Colonic mucosa (tissue), 4 donors: ENCODE measurements around the gene CCDC174. TPM values are rescaled to one million over a fixed set of nuclear protein-coding genes. Genes with fewer than 3 reads are reported as not detected.
"Not testable (repeated sequence)": the region's sequence is repeated elsewhere in the genome, so short reads cannot be mapped to it uniquely, and the experiment has no call there.

Source experiments
- DNase-seq: peaks from one replicate; pipeline ENCODE4 v3.0.0-alpha.2; 2020
- H3K27ac ChIP-seq: fragments of 200-600 bp; one replicate; pipeline ENCODE4 v1.8.0; 2021
- H3K27me3 ChIP-seq: fragments of 200-600 bp; one replicate; pipeline ENCODE4 v1.8.0; 2021
- H3K36me3 ChIP-seq: fragments of 200-600 bp; one replicate; pipeline ENCODE4 v1.8.0; 2021
- H3K4me1 ChIP-seq: fragments of 200-600 bp; one replicate; pipeline ENCODE4 v1.8.0; 2021; ENCODE audit warnings: mild to moderate bottlenecking
- H3K4me3 ChIP-seq: fragments of 200-600 bp; one replicate; pipeline ENCODE4 v1.8.0; 2021
- H3K9ac ChIP-seq, 2 donors: one replicate each; pipeline ENCODE4 v1.7.0; 2013; ENCODE audit warnings: control low read depth in 2 of 2, low read depth in 2 of 2, low read length in 2 of 2
- H3K9me3 ChIP-seq: fragments of 200-600 bp; one replicate; pipeline ENCODE4 v1.8.0; 2021
- intact Hi-C: fragments of 100-400 bp; cut with DNase I; formaldehyde crosslinking; loops from one replicate; pipeline ENCODE4 v1.14.1; 2022
- total RNA-seq, 2 donors: library from RNA; stranded (reverse); fragmentation: NEBNext Ultra II Directional in 1 of 2; extraction: Animal tissue kit (Norgen Biotek cat#: 25700) in 1 of 2; gene quantifications; one replicate each; pipeline ENCODE4 v1.2.1, GENCODE V29; 2021
- TF ChIP-seq, protein P1 (sequence below): fragments of 200-600 bp; IDR thresholded peaks from one replicate; pipeline ENCODE4 v1.8.0; 2022; ENCODE audit warnings: antibody characterized with exemption, mild to moderate bottlenecking
- donor health status: healthy.
- donor health status: DM: no; HTN: no; CAD: no.
- donor health status: DM: no; HTN: no; CAD: no.

The CCDC174 gene
- total RNA-seq, 2 donors from 2014 or later: 15.4 to 17.9 TPM

DNA sequence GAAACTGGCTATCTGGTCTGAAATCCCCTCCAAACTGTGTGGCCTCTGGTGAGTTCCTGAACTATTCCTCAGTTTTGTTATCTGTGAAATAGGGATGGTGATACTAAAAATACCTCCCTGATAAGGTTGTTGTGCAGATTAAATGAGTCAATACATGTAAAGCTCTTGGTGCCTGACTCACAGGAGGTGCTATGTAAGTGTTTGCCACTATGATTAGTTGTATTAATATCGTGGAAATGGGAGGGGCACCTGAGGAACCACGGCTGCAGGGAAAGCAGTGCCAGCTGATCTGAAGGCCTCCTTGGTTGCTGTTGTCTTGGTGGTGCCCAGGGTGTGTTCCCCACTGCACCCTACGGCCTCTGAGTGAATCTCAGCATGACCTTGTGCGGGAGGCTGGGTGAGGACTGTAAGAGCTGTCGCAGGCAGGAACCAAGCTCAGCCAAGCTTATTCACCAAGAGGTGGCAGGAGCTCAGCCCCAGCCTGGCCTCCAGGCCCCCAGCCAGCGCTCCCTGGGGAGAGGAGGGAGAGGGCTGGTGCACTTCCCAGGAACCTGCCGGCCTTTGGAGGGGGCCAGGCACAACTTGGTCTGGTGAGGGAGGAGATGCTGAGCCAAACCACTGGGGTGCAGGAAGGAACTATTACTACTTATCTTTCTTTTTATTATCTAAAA is 44.8 kb upstream of the CCDC174 start:
- H3K36me3 ChIP-seq: no peaks in the 10 kb centered on the region
- H3K4me1 ChIP-seq: no peaks in the 10 kb centered on the region
- H3K9me3 ChIP-seq: no peaks in the 10 kb centered on the region
- no peak overlapping the region for H3K9ac ChIP-seq
- intact Hi-C loops: no loop called here
- peaks cover 15% of the 10 kb centered on the region for H3K27me3 ChIP-seq
- no peak overlapping the region for H3K27ac ChIP-seq
- TF ChIP-seq, protein P1, sequence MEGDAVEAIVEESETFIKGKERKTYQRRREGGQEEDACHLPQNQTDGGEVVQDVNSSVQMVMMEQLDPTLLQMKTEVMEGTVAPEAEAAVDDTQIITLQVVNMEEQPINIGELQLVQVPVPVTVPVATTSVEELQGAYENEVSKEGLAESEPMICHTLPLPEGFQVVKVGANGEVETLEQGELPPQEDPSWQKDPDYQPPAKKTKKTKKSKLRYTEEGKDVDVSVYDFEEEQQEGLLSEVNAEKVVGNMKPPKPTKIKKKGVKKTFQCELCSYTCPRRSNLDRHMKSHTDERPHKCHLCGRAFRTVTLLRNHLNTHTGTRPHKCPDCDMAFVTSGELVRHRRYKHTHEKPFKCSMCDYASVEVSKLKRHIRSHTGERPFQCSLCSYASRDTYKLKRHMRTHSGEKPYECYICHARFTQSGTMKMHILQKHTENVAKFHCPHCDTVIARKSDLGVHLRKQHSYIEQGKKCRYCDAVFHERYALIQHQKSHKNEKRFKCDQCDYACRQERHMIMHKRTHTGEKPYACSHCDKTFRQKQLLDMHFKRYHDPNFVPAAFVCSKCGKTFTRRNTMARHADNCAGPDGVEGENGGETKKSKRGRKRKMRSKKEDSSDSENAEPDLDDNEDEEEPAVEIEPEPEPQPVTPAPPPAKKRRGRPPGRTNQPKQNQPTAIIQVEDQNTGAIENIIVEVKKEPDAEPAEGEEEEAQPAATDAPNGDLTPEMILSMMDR: no peak
- no peak for DNase-seq
- no peak overlapping the region for H3K4me3 ChIP-seq

DNA sequence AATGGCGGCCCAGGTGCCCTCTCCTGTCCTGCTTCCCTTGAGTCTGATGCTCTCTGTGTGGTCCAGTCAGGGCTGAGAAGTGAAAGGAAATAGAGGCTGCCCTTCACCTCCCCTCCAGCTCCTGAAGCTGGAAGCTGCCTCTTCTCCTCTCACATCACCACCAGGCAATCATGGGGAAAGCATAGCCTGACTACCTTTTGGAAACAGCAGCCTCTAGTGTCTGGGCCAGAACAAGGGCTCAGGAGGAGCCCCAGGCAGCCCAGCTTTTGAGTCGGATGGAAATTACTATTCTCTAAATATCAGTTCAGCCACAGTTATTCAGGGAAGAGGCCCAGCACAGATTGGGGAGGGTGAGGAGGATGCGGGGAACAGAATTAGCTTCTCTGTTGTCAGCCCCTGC is 43.3 kb upstream of the CCDC174 start:
- Histone ChIP-seq H3K9ac (no peak overlapping the region), H3K9me3 (no peaks in the 10 kb centered on the region), H3K27me3 (peaks cover 4% of the 10 kb centered on the region), H3K27ac (no peak overlapping the region), H3K4me1 (no peaks in the 10 kb centered on the region), H3K36me3 (no peaks in the 10 kb centered on the region), H3K4me3 (no peak overlapping the region)
- TF ChIP-seq, protein P1: no peak
- DNase-seq: no peak
- intact Hi-C loops: no loop called here

DNA sequence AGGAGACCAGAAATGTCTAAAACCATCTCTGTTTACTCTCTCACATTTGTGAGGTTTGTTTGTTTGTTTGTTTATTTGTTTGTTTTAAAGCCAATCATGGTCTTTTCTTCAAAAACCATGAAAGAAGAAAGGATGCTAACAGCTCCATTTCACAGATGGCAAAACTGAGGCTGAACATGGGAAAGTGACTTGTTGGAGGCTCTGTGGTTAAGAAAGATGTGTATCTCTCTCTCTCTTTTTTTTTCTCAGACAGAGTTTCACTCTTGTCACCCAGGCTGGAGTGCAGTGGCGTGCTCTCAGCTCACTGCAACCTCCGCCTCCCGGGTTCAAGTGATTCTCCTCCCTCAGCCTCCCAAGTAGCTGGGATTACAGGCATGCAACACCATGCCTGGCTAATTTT is 42.5 kb upstream of the CCDC174 start:
- DNase-seq, intact Hi-C loops, H3K27me3 ChIP-seq, H3K4me3 ChIP-seq, H3K27ac ChIP-seq, H3K4me1 ChIP-seq, H3K9me3 ChIP-seq, H3K9ac ChIP-seq, H3K36me3 ChIP-seq: not testable (repeated sequence)

DNA sequence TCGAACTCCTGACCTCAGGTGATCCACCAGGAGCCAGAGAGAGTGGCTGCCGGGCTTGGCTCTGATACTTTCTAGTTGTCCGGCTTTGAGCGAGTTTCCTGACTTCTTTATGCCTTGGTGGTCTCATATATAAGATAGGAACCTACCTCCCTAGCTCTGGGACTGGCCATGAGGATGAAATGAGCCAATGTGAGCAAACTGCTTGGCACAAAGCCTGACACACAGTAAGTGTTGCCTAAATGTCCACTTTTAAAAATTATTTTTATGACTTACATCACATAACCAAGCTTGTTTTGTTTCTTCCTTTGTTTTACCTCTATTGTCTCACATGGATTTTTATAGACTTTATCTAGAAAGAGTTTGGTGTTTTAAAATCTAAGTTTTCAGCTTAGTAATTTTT is 42.1 kb upstream of the CCDC174 start:
- Histone ChIP-seq H3K4me1 (no peaks in the 10 kb centered on the region), H3K27ac (no peak overlapping the region), H3K36me3 (no peaks in the 10 kb centered on the region), H3K27me3 (no peaks in the 10 kb centered on the region), H3K9me3 (no peaks in the 10 kb centered on the region), H3K4me3 (no peak overlapping the region), H3K9ac (no peak overlapping the region)
- intact Hi-C loops: no loop called here
- TF ChIP-seq, protein P1: no peak
- no peak for DNase-seq

DNA sequence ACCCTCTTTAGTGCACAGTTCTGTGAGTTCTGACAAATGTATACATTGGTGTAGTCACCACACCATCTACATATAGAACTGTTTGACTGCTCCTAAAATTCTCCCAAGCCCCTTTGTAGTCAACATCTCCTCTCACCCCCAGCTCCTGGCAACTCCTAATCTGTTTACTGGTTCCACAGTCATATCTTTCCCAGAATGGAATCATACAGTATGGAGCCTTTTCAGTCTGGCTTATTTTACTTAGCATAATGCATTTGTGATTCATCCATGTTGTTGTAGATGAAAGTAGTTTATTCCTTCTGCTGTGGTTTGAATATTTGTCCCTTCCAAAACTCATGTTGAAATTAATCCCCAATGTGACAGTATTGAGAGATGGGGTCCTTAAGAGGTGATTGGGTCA is 41.6 kb upstream of the CCDC174 start:
- no peak overlapping the region for H3K27ac ChIP-seq

DNA sequence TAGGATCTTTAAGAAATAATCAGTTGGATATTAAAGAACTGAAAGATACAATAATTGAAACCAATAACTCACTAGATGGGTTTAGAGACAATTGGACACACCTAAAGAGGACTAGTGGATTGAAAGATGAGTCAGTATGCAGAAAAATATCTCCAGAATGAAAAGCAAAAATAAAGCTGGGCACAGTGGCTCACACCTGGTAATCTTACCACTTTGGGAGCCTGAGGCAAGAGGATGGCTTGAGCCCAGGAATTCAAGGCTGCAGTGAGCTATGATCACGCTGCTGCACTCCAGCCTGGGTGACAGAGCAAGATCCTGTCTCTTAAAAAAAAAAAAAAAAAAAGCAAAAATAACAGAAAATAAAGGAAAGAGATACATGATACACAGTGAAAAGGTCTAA is 37.4 kb upstream of the CCDC174 start:
- H3K36me3 ChIP-seq: no peaks in the 10 kb centered on the region
- H3K27me3 ChIP-seq: no peaks in the 10 kb centered on the region
- no peaks in the 10 kb centered on the region for H3K9me3 ChIP-seq
- intact Hi-C loops: no loop called here
- H3K9ac ChIP-seq: no peak overlapping the region
- H3K4me1 ChIP-seq: no peaks in the 10 kb centered on the region
- H3K4me3 ChIP-seq: no peak overlapping the region
- DNase-seq: no peak
- H3K27ac ChIP-seq: no peak overlapping the region
- TF ChIP-seq, protein P1: no peak

More for the DNA sequence above, 41.6 kb upstream of the CCDC174 start:
- intact Hi-C loops: no loop called here
- Histone ChIP-seq H3K27me3 (no peaks in the 10 kb centered on the region), H3K9ac (no peak overlapping the region), H3K4me1 (no peaks in the 10 kb centered on the region), H3K36me3 (no peaks in the 10 kb centered on the region), H3K4me3 (no peak overlapping the region), H3K9me3 (no peaks in the 10 kb centered on the region)
- TF ChIP-seq, protein P1: no peak
- no peak for DNase-seq
